SH-SY5Y (cell line): ENCODE measurements around the gene SUGCT.
A peak's percentile ranks its signal among the peaks of the same experiment; 100 is the strongest.

Source experiments
- GATA2 ChIP-seq: IDR thresholded peaks from 2 replicates; pipeline ENCODE4 v1.6.1; 2011; ENCODE audit warnings: mild to moderate bottlenecking, low read depth, low read length
- GATA3 ChIP-seq: IDR thresholded peaks from 2 replicates; pipeline ENCODE4 v1.6.1; 2011; ENCODE audit warnings: low read depth, mild to moderate bottlenecking, low read length, moderate library complexity

GRCh38 chr7:40545739-40546138, 410.9 kb downstream of the SUGCT start:
- TF ChIP-seq GATA2, result peak; percentile 32; the same call in 1 of the 2 replicates
- peak; percentile 95 for TF ChIP-seq GATA3
